ENCODE results near the gene ZNF497. TPM values are rescaled to one million over a fixed set of nuclear protein-coding genes. Genes with fewer than 3 reads are reported as not detected.
A peak's percentile ranks its signal among the peaks of the same experiment; 100 is the strongest.

ZNF497 gene
- total and polyA plus RNA-seq, 10 of the 15 experiments (the other 5 are each of a cell fraction or from before 2014, with no cell fraction given) = 0.09 to 0.82 (median 0.28) TPM

DNA sequence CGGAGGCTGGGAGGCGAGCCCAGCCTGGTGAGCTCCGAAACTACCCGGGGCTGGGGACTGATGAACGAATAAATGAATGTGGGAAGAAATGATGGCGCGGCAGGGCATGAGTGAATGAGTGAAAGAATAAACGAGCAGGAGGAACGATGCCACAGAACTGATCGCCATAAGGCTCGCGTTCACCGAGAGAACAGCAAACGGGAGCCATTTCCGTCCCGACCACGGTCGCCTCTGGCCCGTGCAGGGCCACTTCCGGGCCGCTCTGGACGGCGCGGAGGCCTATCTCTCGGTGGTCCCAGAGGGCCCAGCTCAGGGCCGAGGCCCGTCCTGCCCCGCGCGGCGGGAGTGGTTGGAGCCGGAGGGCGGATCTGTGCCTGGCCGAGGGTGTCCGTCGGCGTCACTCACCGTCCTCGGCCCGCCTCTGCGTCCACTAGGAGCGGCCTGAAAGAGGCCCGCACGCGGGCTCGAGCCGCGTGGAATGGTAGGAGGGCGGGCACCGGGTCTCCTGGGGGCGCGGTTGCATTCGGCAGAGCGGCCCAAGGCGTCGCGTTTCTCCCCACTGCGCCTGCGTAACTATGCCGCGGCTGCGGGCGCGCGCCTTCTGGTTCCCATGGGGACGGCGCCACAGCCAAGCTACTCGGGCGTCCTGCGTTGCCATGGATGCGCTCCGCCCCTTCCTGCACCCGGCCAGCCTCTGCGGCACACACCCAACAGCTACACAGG lies at the start of gene ZNF497 (continued):
- TF ChIP-seq, protein P1, sequence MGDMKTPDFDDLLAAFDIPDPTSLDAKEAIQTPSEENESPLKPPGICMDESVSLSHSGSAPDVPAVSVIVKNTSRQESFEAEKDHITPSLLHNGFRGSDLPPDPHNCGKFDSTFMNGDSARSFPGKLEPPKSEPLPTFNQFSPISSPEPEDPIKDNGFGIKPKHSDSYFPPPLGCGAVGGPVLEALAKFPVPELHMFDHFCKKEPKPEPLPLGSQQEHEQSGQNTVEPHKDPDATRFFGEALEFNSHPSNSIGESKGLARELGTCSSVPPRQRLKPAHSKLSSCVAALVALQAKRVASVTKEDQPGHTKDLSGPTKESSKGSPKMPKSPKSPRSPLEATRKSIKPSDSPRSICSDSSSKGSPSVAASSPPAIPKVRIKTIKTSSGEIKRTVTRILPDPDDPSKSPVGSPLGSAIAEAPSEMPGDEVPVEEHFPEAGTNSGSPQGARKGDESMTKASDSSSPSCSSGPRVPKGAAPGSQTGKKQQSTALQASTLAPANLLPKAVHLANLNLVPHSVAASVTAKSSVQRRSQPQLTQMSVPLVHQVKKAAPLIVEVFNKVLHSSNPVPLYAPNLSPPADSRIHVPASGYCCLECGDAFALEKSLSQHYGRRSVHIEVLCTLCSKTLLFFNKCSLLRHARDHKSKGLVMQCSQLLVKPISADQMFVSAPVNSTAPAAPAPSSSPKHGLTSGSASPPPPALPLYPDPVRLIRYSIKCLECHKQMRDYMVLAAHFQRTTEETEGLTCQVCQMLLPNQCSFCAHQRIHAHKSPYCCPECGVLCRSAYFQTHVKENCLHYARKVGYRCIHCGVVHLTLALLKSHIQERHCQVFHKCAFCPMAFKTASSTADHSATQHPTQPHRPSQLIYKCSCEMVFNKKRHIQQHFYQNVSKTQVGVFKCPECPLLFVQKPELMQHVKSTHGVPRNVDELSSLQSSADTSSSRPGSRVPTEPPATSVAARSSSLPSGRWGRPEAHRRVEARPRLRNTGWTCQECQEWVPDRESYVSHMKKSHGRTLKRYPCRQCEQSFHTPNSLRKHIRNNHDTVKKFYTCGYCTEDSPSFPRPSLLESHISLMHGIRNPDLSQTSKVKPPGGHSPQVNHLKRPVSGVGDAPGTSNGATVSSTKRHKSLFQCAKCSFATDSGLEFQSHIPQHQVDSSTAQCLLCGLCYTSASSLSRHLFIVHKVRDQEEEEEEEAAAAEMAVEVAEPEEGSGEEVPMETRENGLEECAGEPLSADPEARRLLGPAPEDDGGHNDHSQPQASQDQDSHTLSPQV (IDR thresholded peaks at IDR 0.05) = no peak
- TF ChIP-seq POLR2A (IDR thresholded peaks at IDR 0.05; ENCODE audit: low read depth, low read length) (peak; percentile 78), ZNF622 (IDR thresholded peaks at IDR 0.05) (no peak), NR2F1 (conservative IDR thresholded peaks at IDR 0.05) (peak; percentile 60; the same call in 1 of the 2 replicates), SMAD5 (IDR thresholded peaks at IDR 0.05; ENCODE audit: low read depth) (peak; percentile 81), NFXL1 (IDR thresholded peaks at IDR 0.05; ENCODE audit: borderline replicate concordance) (no peak), RFX5 (IDR thresholded peaks at IDR 0.05; ENCODE audit: low read depth, low read length) (no peak), NR2C1 (IDR thresholded peaks at IDR 0.05) (peak; percentile 70), HCFC1 (IDR thresholded peaks at IDR 0.05; ENCODE audit: low read length) (peak; percentile 73), NR2C2 (IDR thresholded peaks at IDR 0.05; ENCODE audit: borderline replicate concordance, control insufficient read depth, insufficient read length, low read depth) (no peak), TCF12 (IDR thresholded peaks at IDR 0.05; ENCODE audit: low read depth, low read length) (peak; percentile 9), CEBPB (IDR thresholded peaks at IDR 0.05; ENCODE audit: borderline replicate concordance in 1 of 2, low read depth in 2 of 2, low read length in 2 of 2) (no peak), TARDBP (IDR thresholded peaks at IDR 0.05; ENCODE audit: borderline replicate concordance) (no peak), HDGF (IDR thresholded peaks at IDR 0.05) (no peak)
- TF ChIP-seq, protein P2, sequence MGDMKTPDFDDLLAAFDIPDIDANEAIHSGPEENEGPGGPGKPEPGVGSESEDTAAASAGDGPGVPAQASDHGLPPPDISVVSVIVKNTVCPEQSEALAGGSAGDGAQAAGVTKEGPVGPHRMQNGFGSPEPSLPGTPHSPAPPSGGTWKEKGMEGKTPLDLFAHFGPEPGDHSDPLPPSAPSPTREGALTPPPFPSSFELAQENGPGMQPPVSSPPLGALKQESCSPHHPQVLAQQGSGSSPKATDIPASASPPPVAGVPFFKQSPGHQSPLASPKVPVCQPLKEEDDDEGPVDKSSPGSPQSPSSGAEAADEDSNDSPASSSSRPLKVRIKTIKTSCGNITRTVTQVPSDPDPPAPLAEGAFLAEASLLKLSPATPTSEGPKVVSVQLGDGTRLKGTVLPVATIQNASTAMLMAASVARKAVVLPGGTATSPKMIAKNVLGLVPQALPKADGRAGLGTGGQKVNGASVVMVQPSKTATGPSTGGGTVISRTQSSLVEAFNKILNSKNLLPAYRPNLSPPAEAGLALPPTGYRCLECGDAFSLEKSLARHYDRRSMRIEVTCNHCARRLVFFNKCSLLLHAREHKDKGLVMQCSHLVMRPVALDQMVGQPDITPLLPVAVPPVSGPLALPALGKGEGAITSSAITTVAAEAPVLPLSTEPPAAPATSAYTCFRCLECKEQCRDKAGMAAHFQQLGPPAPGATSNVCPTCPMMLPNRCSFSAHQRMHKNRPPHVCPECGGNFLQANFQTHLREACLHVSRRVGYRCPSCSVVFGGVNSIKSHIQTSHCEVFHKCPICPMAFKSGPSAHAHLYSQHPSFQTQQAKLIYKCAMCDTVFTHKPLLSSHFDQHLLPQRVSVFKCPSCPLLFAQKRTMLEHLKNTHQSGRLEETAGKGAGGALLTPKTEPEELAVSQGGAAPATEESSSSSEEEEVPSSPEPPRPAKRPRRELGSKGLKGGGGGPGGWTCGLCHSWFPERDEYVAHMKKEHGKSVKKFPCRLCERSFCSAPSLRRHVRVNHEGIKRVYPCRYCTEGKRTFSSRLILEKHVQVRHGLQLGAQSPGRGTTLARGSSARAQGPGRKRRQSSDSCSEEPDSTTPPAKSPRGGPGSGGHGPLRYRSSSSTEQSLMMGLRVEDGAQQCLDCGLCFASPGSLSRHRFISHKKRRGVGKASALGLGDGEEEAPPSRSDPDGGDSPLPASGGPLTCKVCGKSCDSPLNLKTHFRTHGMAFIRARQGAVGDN (IDR thresholded peaks at IDR 0.05) = peak; percentile 32
- TF ChIP-seq, protein P3, sequence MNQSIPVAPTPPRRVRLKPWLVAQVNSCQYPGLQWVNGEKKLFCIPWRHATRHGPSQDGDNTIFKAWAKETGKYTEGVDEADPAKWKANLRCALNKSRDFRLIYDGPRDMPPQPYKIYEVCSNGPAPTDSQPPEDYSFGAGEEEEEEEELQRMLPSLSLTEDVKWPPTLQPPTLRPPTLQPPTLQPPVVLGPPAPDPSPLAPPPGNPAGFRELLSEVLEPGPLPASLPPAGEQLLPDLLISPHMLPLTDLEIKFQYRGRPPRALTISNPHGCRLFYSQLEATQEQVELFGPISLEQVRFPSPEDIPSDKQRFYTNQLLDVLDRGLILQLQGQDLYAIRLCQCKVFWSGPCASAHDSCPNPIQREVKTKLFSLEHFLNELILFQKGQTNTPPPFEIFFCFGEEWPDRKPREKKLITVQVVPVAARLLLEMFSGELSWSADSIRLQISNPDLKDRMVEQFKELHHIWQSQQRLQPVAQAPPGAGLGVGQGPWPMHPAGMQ (IDR thresholded peaks at IDR 0.05; ENCODE audit: borderline replicate concordance) = no peak
- TF ChIP-seq, protein P4, sequence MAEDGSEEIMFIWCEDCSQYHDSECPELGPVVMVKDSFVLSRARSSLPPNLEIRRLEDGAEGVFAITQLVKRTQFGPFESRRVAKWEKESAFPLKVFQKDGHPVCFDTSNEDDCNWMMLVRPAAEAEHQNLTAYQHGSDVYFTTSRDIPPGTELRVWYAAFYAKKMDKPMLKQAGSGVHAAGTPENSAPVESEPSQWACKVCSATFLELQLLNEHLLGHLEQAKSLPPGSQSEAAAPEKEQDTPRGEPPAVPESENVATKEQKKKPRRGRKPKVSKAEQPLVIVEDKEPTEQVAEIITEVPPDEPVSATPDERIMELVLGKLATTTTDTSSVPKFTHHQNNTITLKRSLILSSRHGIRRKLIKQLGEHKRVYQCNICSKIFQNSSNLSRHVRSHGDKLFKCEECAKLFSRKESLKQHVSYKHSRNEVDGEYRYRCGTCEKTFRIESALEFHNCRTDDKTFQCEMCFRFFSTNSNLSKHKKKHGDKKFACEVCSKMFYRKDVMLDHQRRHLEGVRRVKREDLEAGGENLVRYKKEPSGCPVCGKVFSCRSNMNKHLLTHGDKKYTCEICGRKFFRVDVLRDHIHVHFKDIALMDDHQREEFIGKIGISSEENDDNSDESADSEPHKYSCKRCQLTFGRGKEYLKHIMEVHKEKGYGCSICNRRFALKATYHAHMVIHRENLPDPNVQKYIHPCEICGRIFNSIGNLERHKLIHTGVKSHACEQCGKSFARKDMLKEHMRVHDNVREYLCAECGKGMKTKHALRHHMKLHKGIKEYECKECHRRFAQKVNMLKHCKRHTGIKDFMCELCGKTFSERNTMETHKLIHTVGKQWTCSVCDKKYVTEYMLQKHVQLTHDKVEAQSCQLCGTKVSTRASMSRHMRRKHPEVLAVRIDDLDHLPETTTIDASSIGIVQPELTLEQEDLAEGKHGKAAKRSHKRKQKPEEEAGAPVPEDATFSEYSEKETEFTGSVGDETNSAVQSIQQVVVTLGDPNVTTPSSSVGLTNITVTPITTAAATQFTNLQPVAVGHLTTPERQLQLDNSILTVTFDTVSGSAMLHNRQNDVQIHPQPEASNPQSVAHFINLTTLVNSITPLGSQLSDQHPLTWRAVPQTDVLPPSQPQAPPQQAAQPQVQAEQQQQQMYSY (CRISPR knock-in tag; IDR thresholded peaks at IDR 0.05) = 0 out of 2 replicates have a peak, but pooled peaks have one; percentile 30

All from GM12878 (cell line).